Measurements from ENCODE around the gene SOBP.

SOBP gene

GRCh38 chr6:107617341-107617932 is 127.5 kb downstream of the SOBP start:
- no peak for DNase-seq (ENCODE audit: low spot score)

GRCh38 chr6:107618672-107619071 is 128.8 kb downstream of the SOBP start:
- DNase-seq (ENCODE audit: low spot score) = no peak

- DNase-seq (ENCODE audit: low spot score) = no peak
Observed at GRCh38 chr6:107620732-107621131, 130.8 kb downstream of the SOBP start.

GRCh38 chr6:107621229-107621937 is 131.5 kb downstream of the SOBP start:
- DNase-seq (ENCODE audit: low spot score) = no peak

- DNase-seq (ENCODE audit: low spot score) = no peak
Observed at GRCh38 chr6:107622269-107622668, 132.4 kb downstream of the SOBP start.

- no peak for DNase-seq (ENCODE audit: low spot score)
Observed at GRCh38 chr6:107624050-107624449, 134.1 kb downstream of the SOBP start.

- DNase-seq (ENCODE audit: low spot score) = no peak
Observed at GRCh38 chr6:107624541-107624940, 134.6 kb downstream of the SOBP start.

GRCh38 chr6:107625264-107625663 is 135.3 kb downstream of the SOBP start:
- DNase-seq (ENCODE audit: low spot score) = no peak

- no peak for DNase-seq (ENCODE audit: low spot score)
Observed at GRCh38 chr6:107626645-107627044, 136.7 kb downstream of the SOBP start.

- DNase-seq (ENCODE audit: low spot score) = no peak
Observed at GRCh38 chr6:107627969-107628368, 138.1 kb downstream of the SOBP start.

- no peak for DNase-seq (ENCODE audit: low spot score)
Observed at GRCh38 chr6:107628878-107629277, 139.0 kb downstream of the SOBP start.

GRCh38 chr6:107629548-107630129 is 139.7 kb downstream of the SOBP start:
- no peak for DNase-seq (ENCODE audit: low spot score)

- DNase-seq (ENCODE audit: low spot score) = no peak
Observed at GRCh38 chr6:107630348-107630977, 140.5 kb downstream of the SOBP start.

GRCh38 chr6:107632381-107633136 is 142.6 kb downstream of the SOBP start:
- DNase-seq (ENCODE audit: low spot score) = no peak

- DNase-seq (ENCODE audit: low spot score) = no peak
Observed at GRCh38 chr6:107633680-107634323, 143.9 kb downstream of the SOBP start.

GRCh38 chr6:107634324-107635056 is 144.6 kb downstream of the SOBP start:
- no peak for DNase-seq (ENCODE audit: low spot score)

GRCh38 chr6:107635057-107635515 is 145.2 kb downstream of the SOBP start:
- DNase-seq (ENCODE audit: low spot score) = no peak

GRCh38 chr6:107636486-107636885 is 146.6 kb downstream of the SOBP start:
- no peak for DNase-seq (ENCODE audit: low spot score)

GRCh38 chr6:107637316-107638315 is 147.7 kb downstream of the SOBP start:
- no peak for DNase-seq (ENCODE audit: low spot score)

- DNase-seq (ENCODE audit: low spot score) = no peak
Observed at GRCh38 chr6:107638493-107638892, 148.6 kb downstream of the SOBP start.
